HepG2 (cell line): Measurements from ENCODE around the gene TAF8. TPM values are rescaled to one million over a fixed set of nuclear protein-coding genes. Genes with fewer than 3 reads are reported as not detected.

ENCODE experiments used
- ATAC-seq: fragments of 200-7000 bp; cut with Tn5 transposase; 3 replicates; pipeline ENCODE4 v1.9.1; 2020; ENCODE audit warnings: mild to moderate bottlenecking, moderate library complexity
- BruUV-seq: library from RNA; stranded (reverse); fragments of 400-500 nt; replicated peaks from 2 replicates; lab custom pipeline; 2021; lab: Mats Ljungman, UMichigan
- CTCF ChIA-PET: fragments of 300-600 bp; formaldehyde crosslinking; extraction: SDS; loops from one replicate; lab custom pipeline; 2021; ENCODE audit warnings: low total read pairs, inconsistent platforms, low intra/inter-chr PET ratio; lab: Yijun Ruan, JAX
- POLR2A ChIA-PET: fragments of 350-600 bp; sonication (Branson Sonifier 250); formaldehyde crosslinking; loops from one replicate; lab custom pipeline; 2020; ENCODE audit warnings: antibody characterized with exemption, inconsistent platforms; lab: Yijun Ruan, JAX
- DNase-seq: peaks from one replicate; pipeline ENCODE4 v3.0.0-alpha.2; 2015; ENCODE audit warnings: low spot score
- FAIRE-seq: peaks from 3 replicates; lab custom pipeline; 2011; peaks lifted over from hg19 to GRCh38; lab: Jason Lieb, UNC
- H2AFZ ChIP-seq: one replicate; pipeline ENCODE4 v1.6.1; 2011; ENCODE audit warnings: low read length, inconsistent platforms
- H3K27ac ChIP-seq: fragments of 300-600 bp; 3 replicates; pipeline ENCODE4 v1.8.0; 2011; ENCODE audit warnings: mixed run types, mild to moderate bottlenecking, mixed read lengths, low read length, inconsistent platforms; ENCODE audit not compliant: insufficient read depth; ENCODE audit errors: extremely low read length
- H3K27me3 ChIP-seq, 2 experiments: fragments of 200-600 bp in 1 of 2; 2 replicates in 1 of 2; 3 replicates in 1 of 2; pipeline versions ENCODE4 v1.6.0 to v1.8.0; 2011; ENCODE audit warnings: low read length in 2 of 2, mild to moderate bottlenecking in 2 of 2, moderate library complexity in 2 of 2, inconsistent platforms in 1 of 2; ENCODE audit not compliant: insufficient read depth in 2 of 2, control insufficient read depth in 1 of 2
- H3K36me3 ChIP-seq, 2 experiments: fragments of 200-600 bp in 1 of 2; replicated peaks in 1 of 2; 2 replicates in 1 of 2; 3 replicates in 1 of 2; pipeline versions ENCODE4 v1.5.1 to v1.8.0; 2011; ENCODE audit warnings: low read length in 2 of 2, inconsistent platforms in 1 of 2; ENCODE audit not compliant: insufficient read depth in 2 of 2, control insufficient read depth in 1 of 2
- H3K4me1 ChIP-seq: 2 replicates; pipeline ENCODE4 v1.5.1; 2012; ENCODE audit warnings: low read length, inconsistent platforms; ENCODE audit not compliant: insufficient read depth
- H3K4me2 ChIP-seq: 2 replicates; pipeline ENCODE4 v1.6.0; 2011; ENCODE audit warnings: low read depth, low read length, inconsistent platforms
- H3K4me3 ChIP-seq, 3 experiments: fragments of 200-600 bp in 1 of 3; sonication (generic), shearing (Covaris generic) in 1 of 3; replicated peaks in 1 of 3; 2 replicates each; pipeline ENCODE4 v1.5.1; 2011 to 2016; ENCODE audit warnings: low read length in 3 of 3, inconsistent platforms in 2 of 3, low read depth in 2 of 3, mild to moderate bottlenecking in 2 of 3, control low read depth in 1 of 3, mixed read lengths in 1 of 3; ENCODE audit not compliant: insufficient read depth in 1 of 3
- H3K79me2 ChIP-seq: one replicate; pipeline ENCODE4 v1.6.1; 2011; ENCODE audit warnings: low read length, inconsistent platforms; ENCODE audit not compliant: insufficient read depth
- H3K9ac ChIP-seq: 2 replicates; pipeline ENCODE4 v1.6.0; 2011; ENCODE audit warnings: mild to moderate bottlenecking, low read depth, low read length, inconsistent platforms; ENCODE audit not compliant: insufficient read depth
- H3K9me3 ChIP-seq: 2 replicates; pipeline ENCODE4 v1.5.1; 2012; ENCODE audit warnings: mild to moderate bottlenecking, low read length
- H4K20me1 ChIP-seq: 2 replicates; pipeline ENCODE4 v1.6.0; 2011; ENCODE audit warnings: inconsistent platforms, mild to moderate bottlenecking, low read length, moderate library complexity; ENCODE audit not compliant: insufficient read depth
- ERF ChIP-seq: IDR thresholded peaks from 2 replicates; pipeline ENCODE4 v1.6.1; 2018; ENCODE audit warnings: missing biosample characterization, missing genetic modification reagents
- MTA3 ChIP-seq: sonication (generic); formaldehyde crosslinking; IDR thresholded peaks from 2 replicates; pipeline ENCODE4 v1.4.0; 2020; ENCODE audit warnings: missing genetic modification reagents
- NFIB ChIP-seq: sonication (generic); formaldehyde crosslinking; IDR thresholded peaks from 2 replicates; pipeline ENCODE4 v1.9.0; 2021; ENCODE audit warnings: missing genetic modification reagents, mild to moderate bottlenecking, borderline replicate concordance
- POLR2G ChIP-seq: fragments of 200-400 bp; formaldehyde crosslinking; IDR thresholded peaks from 2 replicates; pipeline ENCODE4 v1.6.1; 2018; ENCODE audit warnings: mild to moderate bottlenecking, low read depth, low read length, moderate library complexity
- WGBS: methylation state at CpG from one replicate; pipeline ENCODE4 v1.1.6; 2017; ENCODE audit warnings: low lambda C conversion rate; 5-methylcytosine and 5-hydroxymethylcytosine counted together
- in situ Hi-C: cut with HindIII; loops from 2 replicates; pipeline ENCODE4 v1.10.0; 2017; ENCODE audit warnings: low pct_unique_long_range_greater_than_20kb; ENCODE audit not compliant: extremely low pct_ligation_motif_present
- intact Hi-C: fragments of 100-400 bp; cut with micrococcal nuclease; formaldehyde crosslinking; loops from one replicate; pipeline ENCODE4 v1.10.0; 2022; ENCODE audit not compliant: unreplicated experiment
- polyA plus RNA-seq, 8 experiments: library from polyadenylated mRNA; depleted of rRNA in 3 of 8; stranded (reverse) in 7 of 8; unstranded in 1 of 8; fragments of >200 nt; fragmentation: Illumina TruSeq in 4 of 8; extraction: Trizol in 4 of 8; gene quantifications; 2 replicates each; pipeline versions ENCODE4 v1.2.1 to v1.2.3, GENCODE V29; 2011 to 2016; ENCODE audit warnings: low read depth in 4 of 8, missing spikeins in 1 of 8, mixed read lengths in 1 of 8; ENCODE audit not compliant: insufficient read depth in 1 of 8
- total RNA-seq, 5 experiments: library from RNA; depleted of rRNA; stranded (reverse); fragments of >200 nt; fragmentation: Illumina TruSeq; extraction: Trizol; gene quantifications; 2 replicates each; pipeline ENCODE4 v1.2.3, GENCODE V29; 2016; ENCODE audit warnings: low read depth in 1 of 5
- TF ChIP-seq, protein P1 (sequence below): sonication (generic); formaldehyde crosslinking; conservative IDR thresholded peaks from 2 replicates; pipeline ENCODE4 v1.4.0; 2020; ENCODE audit warnings: mild to moderate bottlenecking, missing genetic modification reagents, moderate library complexity
- TF ChIP-seq, protein P2 (sequence below): sonication (generic); formaldehyde crosslinking; IDR thresholded peaks from 2 replicates; pipeline ENCODE4 v1.4.0; 2020; ENCODE audit warnings: missing genetic modification reagents
- TF ChIP-seq, protein P3 (sequence below): sonication (generic); formaldehyde crosslinking; IDR thresholded peaks from 2 replicates; pipeline ENCODE4 v1.4.0; 2020; ENCODE audit warnings: mild to moderate bottlenecking, missing genetic modification reagents

TAF8 gene
- total and polyA plus RNA-seq, 2 of the 13 experiments (the other 11 are each of a cell fraction or from before 2014, with no cell fraction given) = 25.2 to 25.8 TPM

DNA sequence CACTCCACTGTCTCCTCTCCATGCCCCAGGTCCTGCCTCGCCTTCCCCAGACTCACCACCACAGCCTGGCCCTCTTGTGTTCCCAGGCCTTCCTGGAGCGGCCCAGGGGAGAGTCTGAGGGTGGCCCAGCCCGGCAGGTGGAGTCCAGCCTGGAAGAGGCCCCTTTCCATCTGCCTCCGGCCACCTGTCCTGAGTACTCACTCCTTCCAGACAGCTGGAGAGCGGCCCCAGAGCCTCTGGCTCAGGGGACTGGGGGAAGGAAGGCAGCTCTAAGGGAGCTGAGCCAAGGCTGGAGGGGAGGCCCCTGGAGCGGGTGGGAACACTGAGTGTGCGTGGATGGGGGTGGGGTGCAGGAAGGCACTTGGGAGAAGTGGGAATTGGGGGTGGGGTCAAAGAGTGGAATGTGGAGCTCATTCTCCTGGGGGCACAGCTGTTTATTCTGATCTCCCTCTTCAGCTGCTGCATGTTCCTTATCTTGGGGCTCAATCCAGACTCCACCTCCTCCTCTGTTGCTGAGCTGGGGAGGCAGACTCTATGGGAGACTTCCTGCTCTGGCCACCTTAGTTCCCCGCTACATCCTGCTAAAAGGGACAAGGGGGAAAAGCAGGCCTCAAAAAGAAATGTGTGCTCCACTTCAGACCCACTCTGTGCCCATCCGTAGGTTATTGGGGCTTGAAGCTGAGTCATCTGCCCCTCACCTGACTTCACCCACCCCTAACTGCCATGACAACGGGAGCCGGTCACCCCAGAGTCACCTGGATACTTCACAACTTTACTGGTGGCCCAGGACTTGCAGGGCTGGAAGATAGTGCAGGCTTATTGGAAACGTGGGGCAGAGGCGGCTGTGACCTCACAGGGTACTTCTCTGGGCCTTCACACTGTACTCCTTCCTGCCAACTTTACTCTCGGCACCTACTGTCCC is 19.5 kb upstream of the TAF8 start:
- ATAC-seq (peak; percentile 45), DNase-seq (no peak), FAIRE-seq (no peak)
- Histone ChIP-seq H3K27ac (no peak overlapping the region), H3K79me2 (no peaks in the 10 kb centered on the region), H3K4me1 (peaks cover 9% of the 10 kb centered on the region; the same call in 1 of the 2 replicates), H3K4me3 (no peak overlapping the region; a peak in 1 of 6 replicates), H3K36me3 (no peaks in the 10 kb centered on the region), H2AFZ (no peak overlapping the region), H3K9ac (no peak overlapping the region), H3K27me3 (no peaks in the 10 kb centered on the region), H3K9me3 (no peaks in the 10 kb centered on the region), H3K4me2 (0 out of 2 replicates have a peak overlapping the region, but pooled peaks have one; percentile 3), H4K20me1 (no peaks in the 10 kb centered on the region)
- WGBS = 52% methylated on average over 14 of the region's 14 CpGs
- in situ Hi-C loops = loop anchor here (25.0 kb wide), 1 partner anchor 669 kb away; no protein-coding TSS in a partner anchor
- intact Hi-C loops = no loop called here
- POLR2A ChIA-PET = no interaction called here
- BruUV-seq = no TSS peak
- CTCF ChIA-PET = no interaction called here
- TF ChIP-seq MTA3 (CRISPR knock-in tag) (no peak), ERF (no peak), POLR2G (no peak), NFIB (CRISPR knock-in tag) (no peak)
- TF ChIP-seq, protein P1, sequence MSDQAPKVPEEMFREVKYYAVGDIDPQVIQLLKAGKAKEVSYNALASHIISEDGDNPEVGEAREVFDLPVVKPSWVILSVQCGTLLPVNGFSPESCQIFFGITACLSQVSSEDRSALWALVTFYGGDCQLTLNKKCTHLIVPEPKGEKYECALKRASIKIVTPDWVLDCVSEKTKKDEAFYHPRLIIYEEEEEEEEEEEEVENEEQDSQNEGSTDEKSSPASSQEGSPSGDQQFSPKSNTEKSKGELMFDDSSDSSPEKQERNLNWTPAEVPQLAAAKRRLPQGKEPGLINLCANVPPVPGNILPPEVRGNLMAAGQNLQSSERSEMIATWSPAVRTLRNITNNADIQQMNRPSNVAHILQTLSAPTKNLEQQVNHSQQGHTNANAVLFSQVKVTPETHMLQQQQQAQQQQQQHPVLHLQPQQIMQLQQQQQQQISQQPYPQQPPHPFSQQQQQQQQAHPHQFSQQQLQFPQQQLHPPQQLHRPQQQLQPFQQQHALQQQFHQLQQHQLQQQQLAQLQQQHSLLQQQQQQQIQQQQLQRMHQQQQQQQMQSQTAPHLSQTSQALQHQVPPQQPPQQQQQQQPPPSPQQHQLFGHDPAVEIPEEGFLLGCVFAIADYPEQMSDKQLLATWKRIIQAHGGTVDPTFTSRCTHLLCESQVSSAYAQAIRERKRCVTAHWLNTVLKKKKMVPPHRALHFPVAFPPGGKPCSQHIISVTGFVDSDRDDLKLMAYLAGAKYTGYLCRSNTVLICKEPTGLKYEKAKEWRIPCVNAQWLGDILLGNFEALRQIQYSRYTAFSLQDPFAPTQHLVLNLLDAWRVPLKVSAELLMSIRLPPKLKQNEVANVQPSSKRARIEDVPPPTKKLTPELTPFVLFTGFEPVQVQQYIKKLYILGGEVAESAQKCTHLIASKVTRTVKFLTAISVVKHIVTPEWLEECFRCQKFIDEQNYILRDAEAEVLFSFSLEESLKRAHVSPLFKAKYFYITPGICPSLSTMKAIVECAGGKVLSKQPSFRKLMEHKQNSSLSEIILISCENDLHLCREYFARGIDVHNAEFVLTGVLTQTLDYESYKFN = no peak
- TF ChIP-seq, protein P2, sequence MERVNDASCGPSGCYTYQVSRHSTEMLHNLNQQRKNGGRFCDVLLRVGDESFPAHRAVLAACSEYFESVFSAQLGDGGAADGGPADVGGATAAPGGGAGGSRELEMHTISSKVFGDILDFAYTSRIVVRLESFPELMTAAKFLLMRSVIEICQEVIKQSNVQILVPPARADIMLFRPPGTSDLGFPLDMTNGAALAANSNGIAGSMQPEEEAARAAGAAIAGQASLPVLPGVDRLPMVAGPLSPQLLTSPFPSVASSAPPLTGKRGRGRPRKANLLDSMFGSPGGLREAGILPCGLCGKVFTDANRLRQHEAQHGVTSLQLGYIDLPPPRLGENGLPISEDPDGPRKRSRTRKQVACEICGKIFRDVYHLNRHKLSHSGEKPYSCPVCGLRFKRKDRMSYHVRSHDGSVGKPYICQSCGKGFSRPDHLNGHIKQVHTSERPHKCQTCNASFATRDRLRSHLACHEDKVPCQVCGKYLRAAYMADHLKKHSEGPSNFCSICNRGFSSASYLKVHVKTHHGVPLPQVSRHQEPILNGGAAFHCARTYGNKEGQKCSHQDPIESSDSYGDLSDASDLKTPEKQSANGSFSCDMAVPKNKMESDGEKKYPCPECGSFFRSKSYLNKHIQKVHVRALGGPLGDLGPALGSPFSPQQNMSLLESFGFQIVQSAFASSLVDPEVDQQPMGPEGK = no peak
- TF ChIP-seq, protein P3, sequence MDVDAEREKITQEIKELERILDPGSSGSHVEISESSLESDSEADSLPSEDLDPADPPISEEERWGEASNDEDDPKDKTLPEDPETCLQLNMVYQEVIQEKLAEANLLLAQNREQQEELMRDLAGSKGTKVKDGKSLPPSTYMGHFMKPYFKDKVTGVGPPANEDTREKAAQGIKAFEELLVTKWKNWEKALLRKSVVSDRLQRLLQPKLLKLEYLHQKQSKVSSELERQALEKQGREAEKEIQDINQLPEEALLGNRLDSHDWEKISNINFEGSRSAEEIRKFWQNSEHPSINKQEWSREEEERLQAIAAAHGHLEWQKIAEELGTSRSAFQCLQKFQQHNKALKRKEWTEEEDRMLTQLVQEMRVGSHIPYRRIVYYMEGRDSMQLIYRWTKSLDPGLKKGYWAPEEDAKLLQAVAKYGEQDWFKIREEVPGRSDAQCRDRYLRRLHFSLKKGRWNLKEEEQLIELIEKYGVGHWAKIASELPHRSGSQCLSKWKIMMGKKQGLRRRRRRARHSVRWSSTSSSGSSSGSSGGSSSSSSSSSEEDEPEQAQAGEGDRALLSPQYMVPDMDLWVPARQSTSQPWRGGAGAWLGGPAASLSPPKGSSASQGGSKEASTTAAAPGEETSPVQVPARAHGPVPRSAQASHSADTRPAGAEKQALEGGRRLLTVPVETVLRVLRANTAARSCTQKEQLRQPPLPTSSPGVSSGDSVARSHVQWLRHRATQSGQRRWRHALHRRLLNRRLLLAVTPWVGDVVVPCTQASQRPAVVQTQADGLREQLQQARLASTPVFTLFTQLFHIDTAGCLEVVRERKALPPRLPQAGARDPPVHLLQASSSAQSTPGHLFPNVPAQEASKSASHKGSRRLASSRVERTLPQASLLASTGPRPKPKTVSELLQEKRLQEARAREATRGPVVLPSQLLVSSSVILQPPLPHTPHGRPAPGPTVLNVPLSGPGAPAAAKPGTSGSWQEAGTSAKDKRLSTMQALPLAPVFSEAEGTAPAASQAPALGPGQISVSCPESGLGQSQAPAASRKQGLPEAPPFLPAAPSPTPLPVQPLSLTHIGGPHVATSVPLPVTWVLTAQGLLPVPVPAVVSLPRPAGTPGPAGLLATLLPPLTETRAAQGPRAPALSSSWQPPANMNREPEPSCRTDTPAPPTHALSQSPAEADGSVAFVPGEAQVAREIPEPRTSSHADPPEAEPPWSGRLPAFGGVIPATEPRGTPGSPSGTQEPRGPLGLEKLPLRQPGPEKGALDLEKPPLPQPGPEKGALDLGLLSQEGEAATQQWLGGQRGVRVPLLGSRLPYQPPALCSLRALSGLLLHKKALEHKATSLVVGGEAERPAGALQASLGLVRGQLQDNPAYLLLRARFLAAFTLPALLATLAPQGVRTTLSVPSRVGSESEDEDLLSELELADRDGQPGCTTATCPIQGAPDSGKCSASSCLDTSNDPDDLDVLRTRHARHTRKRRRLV (CRISPR knock-in tag) = no peak
